ENCODE results near the gene MYRIP.
"Not testable (repeated sequence)": the region's sequence is repeated elsewhere in the genome, so short reads cannot be mapped to it uniquely, and the experiment has no call there.

Gene MYRIP

DNA sequence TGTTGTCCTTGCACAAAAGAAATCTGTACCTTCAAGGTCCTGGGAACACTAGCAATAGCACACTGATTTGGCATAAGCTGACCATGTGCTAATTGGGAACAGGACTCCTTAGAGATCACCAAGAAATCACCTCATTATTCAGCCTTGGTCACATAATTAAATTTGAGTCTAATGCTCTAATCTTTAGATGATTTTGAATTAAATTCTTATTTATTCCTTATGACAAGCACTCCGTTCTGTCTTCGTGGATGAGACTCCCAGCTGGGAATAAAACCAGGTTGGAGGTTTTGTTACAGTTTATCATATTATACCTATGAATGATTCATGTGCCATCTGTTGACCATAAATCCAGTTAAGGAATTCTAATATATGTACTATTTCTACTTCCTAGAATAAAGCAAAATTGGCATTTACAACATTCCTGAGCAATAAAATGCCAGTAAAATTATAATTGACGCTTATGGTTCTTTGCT lies 162.2 kb downstream of the MYRIP start:
- no peak for DNase-seq (ENCODE audit: low spot score)

DNA sequence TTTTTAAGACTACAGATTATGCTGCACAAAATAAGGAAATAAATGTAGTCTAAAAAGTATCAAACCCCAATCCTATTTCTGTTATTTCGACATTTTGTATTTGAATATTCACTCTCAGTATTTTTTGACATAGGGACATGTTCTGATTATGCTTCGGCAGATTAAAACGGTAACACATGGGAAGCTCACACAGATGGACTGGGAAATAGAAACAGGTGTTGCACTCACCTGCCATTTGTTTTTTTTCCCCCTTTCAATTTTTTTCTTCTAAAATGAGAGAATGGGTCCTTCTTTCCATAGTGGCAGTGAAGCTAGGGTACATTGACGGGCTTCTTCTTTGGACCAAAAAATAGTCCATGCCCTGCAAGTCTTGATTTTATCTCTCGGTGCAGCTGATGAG lies 163.1 kb downstream of the MYRIP start:
- DNase-seq (ENCODE audit: low spot score), result no peak

DNA sequence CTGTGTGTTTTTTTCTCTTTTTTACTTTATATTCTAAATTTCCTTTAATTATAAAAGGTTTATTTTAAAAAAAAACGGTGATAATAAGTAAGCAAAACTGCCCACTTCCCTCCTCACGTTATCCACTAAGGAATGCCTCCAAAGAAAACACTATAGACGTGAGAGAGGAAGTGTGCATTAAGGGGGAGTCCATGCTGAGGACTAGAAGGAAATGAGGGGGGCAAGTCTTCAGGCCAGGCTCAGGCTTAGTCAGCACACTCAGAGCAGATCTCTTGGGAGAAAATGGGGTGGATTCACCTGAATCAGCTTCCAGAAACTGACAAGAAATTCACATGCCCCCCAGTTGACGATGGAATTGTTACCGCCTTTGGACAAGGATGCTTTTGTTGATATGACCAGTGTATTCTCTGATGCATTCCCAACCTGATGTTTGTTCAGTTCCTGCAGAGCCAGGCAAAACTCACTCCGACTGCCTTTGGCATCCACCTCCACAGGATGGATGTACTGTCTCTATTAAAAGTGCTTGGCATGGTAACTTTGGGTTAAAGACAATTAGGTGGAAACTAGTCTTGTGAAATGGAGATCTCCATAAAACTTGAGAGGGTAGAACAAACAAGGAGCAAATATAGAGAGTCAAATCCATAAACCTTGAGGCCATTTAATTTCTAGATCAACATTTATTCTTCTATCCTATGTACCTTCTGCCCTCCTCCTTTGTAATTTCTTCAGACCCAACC lies 167.8 kb downstream of the MYRIP start:
- DNase-seq (ENCODE audit: low spot score), result no peak

DNA sequence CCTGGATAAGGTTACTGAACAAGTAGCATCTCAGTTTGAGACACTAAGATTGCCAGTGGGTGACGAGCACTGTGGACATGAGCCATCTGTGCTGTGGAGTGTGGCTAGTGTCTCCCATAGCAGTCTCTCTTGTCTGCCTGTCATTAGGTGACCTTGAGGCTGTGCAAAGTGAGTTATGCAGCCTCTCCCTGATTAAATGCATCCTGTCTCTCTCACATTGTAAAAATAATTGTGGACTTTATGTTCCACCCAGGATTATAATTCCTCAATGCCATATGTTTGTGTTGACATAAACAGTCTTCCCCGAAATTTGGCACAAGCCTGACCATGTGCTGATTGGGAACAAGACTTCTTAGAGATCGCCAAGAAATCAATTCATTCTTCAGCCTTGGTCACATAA lies 168.9 kb downstream of the MYRIP start:
- no peak for DNase-seq (ENCODE audit: low spot score)

DNA sequence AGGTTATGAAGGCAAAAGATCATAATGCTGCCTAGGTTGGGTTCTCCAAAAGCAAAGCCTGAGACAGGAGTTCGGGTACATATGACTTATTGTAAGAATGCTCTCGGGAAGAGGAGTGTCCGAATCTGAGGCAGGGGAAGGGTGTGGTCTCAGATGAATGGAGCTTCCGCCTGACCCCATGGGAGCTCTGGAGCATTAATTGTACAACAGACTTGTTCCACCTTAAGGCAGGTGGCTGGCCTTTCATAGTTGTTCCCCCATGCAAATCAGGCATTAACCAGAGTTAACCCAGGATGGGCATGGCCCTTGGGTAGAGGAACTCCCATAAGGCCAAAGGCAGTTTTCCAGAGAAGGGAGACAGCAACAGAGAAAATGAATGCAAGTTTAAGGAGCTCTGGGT lies 170.6 kb downstream of the MYRIP start:
- no peak for DNase-seq (ENCODE audit: low spot score)

DNA sequence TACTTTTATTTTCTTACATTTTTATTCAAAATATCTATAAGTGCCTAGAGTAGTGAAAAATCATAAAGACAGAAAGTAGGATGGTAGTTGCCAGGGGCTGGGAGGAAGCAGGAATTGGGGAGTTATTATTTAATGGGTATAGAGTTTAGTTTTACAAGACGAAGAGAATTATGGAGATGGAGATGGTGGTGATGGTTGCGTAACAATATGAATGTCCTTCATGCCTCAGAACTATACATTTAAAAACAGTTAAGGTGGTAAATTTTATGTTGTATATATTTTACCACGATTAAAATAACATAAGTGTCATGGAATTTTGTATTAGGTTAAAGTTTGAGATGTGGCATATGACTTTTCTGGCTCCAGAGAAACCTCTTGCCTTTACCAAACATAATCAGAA lies 171.4 kb downstream of the MYRIP start:
- no peak for DNase-seq (ENCODE audit: low spot score)

DNA sequence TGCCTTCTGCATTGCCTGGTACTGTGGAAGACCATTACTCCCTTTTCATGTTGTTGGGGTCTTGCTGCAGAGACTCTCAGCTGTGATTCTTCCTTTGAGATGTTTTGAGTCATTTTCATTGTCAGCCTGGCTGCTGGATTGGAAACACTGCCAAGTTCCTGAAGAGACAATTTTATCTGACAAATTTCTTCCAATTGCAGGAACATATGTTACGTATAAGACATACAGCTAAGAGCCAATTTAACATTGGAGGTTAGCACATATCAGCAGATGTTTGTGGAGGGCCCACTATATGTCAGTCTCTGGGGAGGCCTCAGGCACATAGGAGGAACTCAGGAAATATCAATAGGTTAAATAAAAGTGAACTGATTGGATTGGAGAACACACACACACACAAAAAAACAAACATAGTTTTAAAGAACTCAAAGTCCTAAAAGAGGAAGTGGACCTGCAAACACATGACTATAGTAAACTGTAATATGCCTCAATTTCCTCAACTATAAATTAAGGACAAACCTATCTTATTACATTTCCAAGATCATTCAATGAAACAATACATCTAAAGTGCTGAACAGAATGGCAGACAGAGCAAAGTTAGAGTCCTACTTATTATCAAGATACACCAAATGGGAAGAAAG lies 172.3 kb downstream of the MYRIP start:
- no peak for DNase-seq (ENCODE audit: low spot score)

DNA sequence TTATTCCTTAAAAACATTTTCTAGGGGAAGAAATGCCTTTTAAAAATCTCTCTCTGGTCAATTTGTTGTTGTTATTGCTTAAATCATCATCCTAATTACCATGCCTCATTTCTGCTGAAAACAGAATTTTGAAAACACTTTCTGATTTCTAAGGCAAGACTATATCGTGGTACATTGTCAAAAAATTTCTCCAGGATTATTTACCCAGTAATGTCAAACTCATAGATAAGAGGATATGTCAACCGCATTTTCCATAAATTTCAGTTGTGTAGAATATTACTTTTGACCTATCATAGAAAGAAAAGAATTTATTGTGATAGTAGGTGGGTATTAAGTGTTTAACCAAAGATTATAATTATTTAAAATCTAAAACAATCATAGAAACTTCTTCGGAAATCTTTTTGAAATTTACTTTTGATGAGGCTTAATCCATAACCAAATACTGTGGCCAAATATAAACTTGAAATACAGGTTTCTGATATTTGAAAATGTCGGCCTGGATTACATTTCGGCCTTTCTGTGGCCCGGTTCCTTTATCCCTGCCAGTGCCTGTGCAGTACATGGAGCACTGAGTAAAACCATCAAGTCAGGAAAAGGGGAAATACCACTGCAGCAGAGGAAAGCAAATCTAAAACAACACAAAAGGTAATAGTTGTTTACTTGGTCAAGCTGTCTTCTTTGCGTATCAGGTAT lies 173.4 kb downstream of the MYRIP start:
- no peak for DNase-seq (ENCODE audit: low spot score)

DNA sequence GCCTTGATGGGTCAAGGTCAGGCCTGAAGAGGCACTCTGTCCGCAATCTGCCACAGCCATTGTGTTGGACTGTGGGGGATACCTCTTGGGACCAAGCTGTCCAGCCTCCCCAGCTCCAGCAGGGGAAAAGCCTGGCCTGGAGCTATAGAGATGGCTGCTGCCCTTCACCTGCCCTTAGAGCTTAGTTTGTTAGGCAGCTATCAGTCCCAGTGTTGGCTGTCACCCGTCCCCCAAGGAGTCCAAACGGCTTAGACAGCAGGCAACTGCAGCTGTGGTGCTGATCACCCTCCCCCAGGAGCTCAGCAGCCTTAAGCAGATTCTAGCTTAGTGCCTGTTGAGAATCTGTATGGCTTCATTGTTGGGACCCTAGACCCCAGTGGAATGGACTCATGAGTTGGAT lies 180.3 kb downstream of the MYRIP start:
- no peak for DNase-seq (ENCODE audit: low spot score)

DNA sequence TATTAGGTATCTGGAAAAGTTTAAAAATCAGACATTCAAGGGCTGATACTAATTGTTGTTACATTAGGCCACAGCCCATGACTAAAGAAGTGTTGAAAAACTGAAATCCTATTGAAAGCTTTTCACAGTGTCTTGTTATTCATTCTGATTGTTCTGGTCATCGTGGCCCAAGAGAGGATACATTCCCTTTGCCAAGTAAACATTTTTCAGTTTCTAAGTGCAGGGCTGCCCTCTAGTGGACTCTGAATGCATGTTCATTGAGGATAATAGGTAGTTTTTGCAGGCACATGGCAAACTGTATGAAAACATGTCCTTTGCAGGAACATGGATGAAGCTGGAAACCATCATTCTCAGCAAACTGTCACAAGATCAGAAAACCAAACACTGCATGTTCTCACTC lies 181.1 kb downstream of the MYRIP start:
- DNase-seq (ENCODE audit: low spot score), result no peak

DNA sequence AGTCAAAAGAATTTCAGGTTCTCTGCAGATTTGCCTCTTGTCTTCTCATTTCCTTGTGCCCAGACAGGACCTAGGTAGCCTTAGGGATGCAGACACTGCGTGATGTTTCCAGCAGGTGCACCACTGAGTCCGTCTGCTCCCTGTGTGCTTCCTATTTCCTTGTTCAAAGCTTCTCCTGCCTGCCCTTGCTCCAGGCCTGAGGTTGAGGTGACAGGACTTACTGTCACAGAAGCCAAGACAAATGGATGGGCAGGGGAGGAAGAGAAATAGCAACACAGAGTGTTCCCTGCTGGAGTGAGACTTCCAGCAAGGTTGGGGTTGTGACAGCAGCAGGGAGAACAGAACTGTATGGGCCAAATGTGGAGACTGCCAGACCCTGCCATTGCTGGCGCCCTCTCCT lies 199.4 kb downstream of the MYRIP start:
- no peak for DNase-seq (ENCODE audit: low spot score)

DNA sequence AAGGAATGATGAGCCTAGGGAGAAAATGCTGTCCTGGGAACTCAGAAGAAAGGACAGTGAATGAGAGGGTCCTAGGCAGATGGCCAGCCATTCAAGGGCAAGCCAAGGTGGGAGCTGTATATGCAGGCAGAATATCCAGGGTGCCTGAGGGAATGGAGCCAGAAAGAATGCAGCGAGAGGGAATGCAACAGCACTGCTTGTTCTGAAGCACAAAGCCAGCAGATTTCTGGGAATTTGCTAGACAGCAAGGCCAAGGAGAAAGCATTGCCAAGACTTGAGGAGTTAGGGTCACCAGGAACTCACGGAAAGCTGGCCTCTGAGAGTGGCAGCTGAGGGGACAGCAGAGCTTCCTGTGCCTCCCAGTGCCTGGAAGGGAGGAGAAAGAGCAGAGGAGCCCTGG lies 200.6 kb downstream of the MYRIP start:
- DNase-seq (ENCODE audit: low spot score), result no peak

DNA sequence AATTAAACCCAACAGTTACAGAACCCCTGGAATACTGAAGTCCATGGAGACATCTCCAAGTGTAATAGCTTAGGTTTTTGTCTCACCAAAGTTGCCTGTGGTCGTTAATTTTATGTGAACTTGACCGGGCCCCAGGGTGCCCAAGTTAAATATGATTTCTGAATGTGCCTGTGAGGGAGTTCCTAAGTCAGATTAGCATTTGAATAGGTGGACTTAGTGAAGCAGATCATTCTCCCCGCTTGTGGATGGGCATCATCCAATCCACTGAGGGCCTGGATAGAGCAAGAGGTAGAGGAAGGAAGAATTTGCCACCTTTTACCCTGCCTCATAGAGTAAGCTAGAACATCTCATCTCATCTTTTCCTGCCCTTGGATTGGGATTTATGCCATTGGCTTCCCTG lies 203.0 kb downstream of the MYRIP start:
- DNase-seq (ENCODE audit: low spot score), result no peak

DNA sequence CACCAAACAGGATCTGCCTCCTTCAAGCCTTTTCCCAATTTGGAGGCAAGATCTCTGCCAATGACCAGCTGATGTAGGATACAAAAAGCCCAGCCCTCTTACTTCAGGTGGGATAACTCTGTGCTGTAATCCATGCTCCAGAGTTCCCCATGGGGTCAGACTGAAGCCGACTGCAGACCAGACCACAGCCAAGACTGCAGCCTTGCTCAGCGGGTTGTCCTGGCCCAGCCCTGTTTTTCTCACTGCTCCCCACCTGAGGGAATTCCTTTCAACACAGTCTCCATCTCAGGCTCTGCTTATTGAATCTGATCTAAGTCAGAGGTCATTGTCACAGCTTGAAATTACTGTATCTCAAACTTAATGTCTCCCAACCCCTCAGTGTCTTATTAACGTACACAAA lies 207.0 kb downstream of the MYRIP start:
- no peak for DNase-seq (ENCODE audit: low spot score)

DNA sequence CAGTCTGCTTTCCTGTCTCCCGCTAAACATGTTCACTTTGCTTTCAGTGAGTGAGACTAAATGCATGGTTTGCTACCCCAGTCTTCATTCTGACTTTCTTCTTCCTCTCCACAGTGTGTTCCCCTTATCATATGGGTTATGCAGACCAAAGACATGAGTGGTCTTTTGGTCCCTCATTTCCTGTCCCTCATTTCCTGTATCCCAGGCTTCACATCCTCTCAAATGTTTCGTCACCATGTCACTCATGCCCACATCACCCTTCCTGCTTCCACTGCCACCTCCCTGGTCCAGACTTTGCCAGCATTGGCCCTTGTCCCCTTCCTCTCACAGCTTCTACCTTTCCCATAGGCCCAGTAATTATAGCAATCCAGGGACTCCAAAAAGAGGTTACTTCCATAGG lies 209.0 kb downstream of the MYRIP start:
- DNase-seq (ENCODE audit: low spot score), result no peak

DNA sequence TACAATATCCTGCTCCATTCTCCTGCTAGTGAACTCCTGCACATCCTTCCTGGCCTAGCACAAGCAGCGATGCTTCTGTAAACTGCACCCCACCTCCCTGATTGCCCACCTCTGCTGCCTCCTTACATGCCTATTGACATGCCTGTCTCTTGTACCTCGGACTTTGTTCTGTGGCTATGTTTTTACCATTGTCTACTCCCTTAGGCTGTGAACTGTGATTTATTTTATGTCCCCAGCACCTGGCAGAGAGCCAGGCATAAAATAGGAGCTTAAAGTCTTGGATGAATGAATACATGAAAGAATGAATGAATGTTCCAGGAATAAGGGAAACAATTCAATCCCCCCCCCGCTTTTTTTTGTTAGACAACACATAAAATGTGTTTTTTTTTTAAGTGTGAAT lies 210.0 kb downstream of the MYRIP start:
- no peak for DNase-seq (ENCODE audit: low spot score)

DNA sequence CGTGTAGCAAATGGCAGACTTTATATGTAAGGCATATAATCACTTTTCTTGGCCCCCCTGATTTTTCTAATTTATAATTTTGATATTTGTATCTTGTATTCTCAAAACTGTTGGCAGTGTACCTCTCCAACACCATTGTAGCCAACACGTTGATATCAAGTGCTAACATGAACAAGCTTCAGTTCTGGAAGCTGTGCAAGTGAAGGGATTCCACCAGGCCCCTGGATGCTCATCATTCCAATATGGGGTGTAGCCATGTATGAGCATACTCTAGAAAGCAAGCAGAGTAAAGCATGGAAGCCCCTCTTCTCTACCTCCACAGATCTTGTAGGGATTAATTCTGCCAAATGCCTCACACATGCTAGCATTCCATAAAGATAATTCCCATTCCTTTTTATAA lies 211.3 kb downstream of the MYRIP start:
- no peak for DNase-seq (ENCODE audit: low spot score)

DNA sequence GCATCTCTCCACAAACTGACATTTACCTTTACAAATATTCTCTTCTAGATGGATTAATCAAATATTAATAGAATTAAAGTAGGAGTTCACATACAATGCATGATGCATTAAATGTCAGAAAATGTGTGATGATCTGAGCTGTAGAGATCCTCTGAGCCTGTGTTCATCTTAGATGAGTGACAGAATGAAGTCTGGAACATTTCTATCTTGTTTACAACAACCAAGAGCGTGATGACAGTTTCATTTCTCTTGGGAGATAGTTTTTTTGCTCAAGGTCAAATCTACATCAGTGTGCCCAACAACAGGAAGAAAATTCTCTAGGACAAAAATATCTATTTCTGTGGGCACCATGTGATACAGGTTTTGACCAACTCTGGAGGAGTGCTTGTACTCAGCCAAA lies 211.9 kb downstream of the MYRIP start:
- no peak for DNase-seq (ENCODE audit: low spot score)

DNA sequence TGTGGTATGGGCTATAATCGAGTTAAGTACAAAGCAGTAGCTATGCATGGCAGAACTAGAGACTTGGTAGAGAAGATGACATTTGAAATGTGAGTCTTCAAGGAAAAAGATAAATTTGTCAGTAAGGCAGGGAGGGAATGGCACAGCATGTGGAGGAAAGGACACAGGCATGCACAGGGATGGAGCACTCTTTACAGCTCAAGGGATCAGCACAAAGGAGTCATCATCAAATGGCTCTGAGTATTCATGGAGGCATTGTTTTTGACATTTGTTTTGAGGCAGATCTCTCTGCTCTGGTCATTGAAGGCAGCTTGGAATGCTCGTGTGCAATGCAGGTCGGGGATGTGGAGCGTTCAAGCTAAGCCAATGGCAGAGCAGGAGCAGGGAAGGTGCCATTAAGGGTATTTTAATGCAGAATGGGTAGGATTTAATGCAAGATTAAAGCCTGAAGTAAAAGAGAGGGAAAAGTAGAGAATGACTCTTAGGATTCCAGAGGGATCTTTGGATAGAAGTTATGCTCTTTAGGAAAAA lies 213.0 kb downstream of the MYRIP start:
- no peak for DNase-seq (ENCODE audit: low spot score)

DNA sequence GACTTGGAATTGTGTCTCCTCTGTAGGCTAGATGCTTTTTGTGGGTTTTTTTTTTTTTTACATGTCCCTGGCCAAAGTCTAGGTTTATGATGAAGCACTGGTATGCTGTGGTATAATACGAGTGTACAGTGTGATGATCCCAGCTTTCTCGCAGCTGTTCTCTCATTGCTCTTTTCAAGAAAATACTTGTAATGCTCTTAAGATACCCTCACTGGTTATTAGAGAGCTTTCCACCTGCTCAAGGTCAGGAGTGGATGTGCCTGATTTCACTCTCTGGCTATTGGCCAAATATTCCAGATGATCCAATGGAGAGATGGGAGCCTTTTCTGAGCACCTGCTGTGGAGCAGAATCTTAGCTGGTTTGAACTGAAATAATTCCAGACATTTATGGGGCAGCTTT lies 215.1 kb downstream of the MYRIP start:
- DNase-seq (ENCODE audit: low spot score), result no peak

DNA sequence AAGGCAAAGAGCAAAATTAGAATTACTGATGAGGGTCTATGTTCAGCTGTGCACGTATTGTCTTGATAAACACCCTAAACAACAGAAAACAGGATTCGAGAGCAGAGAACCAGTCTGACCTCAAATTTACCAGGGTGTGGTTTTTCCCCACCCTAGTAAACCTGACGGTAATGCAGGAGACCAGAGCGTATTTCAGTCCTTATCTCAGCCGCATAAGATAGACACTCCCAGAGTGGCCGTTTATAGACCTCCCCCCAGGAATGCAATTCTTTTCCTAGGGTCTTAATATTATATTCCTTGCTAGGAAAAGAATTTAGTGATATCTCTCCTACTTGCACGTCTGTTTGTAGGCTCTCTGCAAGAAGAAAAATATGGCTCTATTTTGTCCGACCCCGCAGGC lies 216.5 kb downstream of the MYRIP start:
- not testable (repeated sequence) for DNase-seq (ENCODE audit: low spot score)

DNA sequence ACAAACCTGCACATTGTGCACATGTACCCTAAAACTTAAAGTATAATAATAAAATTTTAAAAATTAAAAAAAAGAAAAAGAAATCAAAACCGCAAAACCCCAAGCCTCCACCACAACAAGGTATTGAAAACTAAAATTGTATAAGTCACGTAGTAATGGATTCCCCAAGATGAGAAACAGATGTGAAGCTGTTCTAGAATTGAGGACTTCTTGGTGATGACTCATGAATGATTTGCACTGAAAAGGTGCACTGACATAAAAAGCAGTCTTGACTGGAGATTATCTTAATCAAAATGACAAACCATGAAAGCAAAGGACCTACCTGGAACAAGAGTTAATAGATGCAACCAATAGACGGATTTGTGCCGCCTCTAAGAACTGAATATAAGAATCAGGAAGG lies 225.8 kb downstream of the MYRIP start:
- DNase-seq (ENCODE audit: low spot score), result no peak

DNA sequence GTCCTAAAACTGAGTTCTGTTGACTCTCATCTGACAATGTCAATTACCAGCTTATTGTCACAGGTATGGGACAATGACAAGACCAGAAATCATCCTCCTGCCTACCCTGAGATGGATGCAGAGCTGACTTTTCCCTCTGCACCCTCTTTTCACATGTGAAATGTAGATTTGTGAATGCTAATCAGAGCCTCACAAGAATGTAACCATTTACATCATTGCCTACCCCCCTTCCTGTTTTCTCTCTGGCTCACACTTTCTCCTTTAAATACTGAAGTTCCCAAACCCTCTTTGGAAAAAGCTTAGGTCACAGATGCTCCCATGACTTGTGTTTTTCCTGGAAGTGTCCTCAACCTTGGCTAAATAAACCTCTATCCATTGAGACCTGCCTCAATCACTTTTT lies 228.2 kb downstream of the MYRIP start:
- DNase-seq (ENCODE audit: low spot score), result no peak

All from ecto neural progenitor cell (in vitro differentiated cells).